GM19043 (cell line): ENCODE measurements around the gene USP31.
"Not testable (repeated sequence)": the region's sequence is repeated elsewhere in the genome, so short reads cannot be mapped to it uniquely, and the experiment has no call there.

Experiments used
- ATAC-seq: cut with Tn5 transposase; IDR thresholded peaks from one replicate; pipeline ENCODE4 v1.9.1; 2021; ENCODE audit warnings: low read depth; ENCODE audit not compliant: unreplicated experiment

Gene USP31

GRCh38 chr16:23101012-23101550 lies 48.2 kb downstream of the USP31 start:
- no peak for ATAC-seq

DNA sequence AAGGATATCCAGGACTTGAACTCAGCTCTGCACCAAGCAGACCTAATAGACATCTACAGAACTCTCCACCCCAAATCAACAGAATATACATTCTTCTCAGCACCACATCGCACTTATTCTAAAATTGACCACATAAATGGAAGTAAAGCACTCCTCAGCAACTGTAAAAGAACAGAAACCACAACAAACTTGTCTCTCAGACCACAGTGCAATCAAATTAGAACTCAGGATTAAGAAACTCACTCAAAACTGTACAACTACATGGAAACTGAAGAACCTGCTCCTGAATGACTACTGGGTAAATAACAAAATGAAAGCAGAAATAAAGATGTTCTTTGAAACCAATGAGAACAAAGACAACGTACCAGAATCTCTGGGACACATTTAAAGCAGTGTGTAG lies 52.8 kb downstream of the USP31 start:
- ATAC-seq: not testable (repeated sequence)

DNA sequence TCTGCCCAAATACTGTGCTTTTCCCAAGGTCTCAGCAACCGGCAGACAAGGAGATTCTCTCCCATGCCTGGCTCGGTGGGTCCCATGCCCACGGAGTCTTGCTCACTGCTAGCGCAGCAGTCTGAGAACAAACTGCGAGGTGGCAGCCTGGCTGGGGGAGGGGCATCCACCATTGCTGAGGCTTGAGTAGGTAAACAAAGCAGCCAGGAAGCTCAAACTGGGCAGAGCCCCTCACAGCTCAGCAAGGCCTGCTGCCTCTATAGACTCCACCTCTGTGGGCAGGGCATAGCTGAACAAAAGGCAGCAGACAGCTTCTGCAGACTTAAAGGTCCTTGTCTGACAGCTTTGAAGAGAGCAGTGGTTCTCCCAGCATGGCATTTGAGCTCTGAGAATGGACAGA lies 55.1 kb downstream of the USP31 start:
- not testable (repeated sequence) for ATAC-seq

GRCh38 chr16:23092801-23093117 lies 56.5 kb downstream of the USP31 start:
- no peak for ATAC-seq

DNA sequence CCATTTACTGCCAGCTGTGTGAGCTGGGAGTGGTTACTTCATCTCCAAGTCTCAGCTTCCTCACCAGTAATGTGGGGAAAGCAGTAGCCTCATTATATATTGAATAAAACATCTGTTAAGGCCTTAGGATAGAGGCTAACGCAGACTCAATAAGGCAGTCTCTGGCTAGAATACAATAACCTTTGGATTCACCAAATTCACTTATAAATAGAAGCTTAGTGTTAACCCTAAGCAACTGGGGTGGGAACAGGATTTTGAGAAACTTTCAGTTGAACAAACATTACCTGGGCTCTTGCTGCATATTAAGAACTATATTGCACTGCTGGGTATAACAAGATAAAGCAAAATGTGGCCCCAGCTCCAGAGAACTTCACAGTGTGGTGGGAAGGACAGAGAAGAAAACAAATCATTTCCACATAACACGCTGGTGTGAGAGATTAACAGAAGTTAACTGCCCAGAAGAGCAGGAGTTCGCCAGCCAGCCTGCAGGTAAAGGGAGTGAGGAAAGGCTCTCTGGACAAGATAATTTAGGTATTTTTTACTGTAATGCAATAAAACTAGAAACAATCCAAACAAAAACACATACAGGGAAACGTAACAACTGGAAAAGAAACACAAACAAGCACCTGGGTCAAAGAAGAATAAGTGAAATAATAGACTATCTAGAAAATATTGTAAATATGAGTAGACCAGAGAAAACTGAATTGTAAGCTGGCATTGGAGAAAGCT lies 57.0 kb downstream of the USP31 start:
- no peak for ATAC-seq

DNA sequence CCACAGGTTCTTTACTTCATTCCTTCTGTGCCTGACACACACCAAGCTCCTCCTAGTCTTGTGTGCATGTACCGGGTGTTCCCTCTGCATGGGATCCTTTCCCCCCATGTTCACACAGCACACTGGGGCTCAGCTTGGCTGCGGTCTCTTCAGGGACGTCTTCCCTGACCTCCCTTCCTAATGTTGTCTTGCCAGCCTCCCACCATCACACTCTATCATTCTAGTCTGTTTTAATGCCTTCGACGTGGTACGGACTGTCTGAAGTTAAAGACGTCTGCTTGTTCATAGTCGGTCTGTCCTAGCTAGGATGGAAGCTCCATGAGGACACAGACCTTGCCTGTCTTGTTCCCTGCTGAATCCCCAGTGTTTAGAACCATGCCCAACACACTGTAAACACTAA lies 60.1 kb downstream of the USP31 start:
- no peak for ATAC-seq

DNA sequence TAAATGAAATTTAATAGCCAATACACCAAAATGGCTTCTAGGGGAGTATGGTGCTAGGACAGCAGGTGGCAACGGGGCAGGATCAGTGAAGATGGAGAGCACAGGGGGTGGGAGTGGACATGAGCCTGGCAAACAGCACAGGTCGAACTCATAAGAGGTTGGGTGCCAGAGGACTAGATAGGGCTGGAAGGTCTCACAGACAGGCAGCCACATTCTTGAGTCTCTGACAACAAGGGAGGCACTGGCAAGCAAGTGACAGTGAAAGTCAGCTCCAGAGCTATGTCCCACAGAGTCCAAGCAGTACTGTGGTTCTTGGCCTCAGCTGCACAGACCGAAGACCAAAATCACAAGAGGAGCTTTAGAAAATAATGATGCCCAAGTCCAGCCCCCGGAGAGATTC lies 61.2 kb downstream of the USP31 start:
- no peak for ATAC-seq

- ATAC-seq: no peak
Measured at GRCh38 chr16:23085949-23086348, 63.3 kb downstream of the USP31 start.

DNA sequence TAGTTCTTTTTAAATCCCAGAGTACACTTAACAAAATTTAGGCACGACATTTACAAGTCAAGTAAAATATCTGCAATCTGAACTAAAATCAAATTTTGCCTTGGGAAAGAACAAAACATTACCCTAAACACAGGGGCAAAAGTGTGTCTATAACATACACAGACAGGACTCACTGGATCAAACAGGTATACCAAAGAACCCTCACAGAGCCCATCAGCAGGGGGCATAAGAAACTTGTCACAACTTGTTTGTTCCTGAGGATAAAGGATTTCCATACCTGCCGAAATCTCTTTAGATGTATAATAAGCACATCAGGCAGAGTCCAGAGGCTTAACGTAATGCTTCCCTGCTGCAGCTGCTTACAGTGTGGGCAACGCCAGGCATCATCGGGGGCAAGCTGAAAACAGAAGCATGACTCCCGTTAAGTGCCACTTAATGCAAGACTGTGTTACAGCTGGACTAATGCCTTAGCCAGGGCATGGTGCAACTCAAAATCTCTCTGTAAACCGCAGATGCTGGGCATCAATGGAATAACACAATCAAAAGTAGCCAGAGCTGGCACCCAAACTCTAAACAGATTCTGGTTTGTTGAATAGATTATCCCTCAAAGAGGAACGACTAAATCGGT lies 67.0 kb downstream of the USP31 start:
- ATAC-seq: no peak

DNA sequence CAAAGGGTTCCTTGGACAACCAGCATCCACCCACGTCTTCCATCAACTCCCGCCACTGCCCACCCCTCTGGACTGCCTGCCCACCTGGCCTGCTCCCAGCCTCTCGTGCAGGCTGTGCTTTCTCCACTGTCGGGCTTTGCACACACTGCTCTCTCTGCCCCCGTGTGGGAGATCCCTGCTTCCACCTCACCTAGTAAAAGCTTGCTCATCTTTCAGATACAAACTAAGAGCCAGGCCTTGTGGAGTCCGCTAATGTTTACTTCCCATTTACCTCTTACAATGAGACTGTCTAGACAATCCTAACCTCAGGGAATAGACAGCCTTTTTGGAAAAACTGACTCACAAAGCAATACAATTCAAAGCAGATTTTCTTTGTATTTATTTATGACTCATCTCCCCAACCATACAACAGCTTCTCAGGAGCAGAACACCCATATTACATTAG lies 67.6 kb downstream of the USP31 start:
- ATAC-seq: no peak

DNA sequence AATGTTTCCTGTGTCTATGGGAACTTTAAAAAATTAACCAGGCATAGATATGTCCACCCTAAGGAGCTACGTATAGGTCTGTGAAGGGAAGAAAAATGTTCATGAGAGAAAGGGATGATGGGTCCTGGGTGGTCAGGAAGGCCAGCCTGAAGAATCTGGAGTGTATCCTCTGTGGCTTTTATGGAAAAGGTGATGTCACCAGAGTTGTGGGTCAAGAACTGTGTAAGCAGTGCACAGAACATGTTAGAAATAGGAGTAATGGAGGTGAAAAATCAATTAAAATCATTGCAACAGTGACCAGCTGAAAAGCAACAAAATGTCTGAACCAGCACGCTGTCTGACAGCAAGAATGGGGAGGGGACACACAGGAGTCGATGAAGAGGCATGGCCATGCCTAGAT lies 68.5 kb downstream of the USP31 start:
- ATAC-seq: no peak

- ATAC-seq: no peak
Measured at GRCh38 chr16:23080329-23080728, 68.9 kb downstream of the USP31 start.

GRCh38 chr16:23079675-23080301 lies 69.5 kb downstream of the USP31 start:
- no peak for ATAC-seq

GRCh38 chr16:23074423-23074822 lies 74.8 kb downstream of the USP31 start:
- no peak for ATAC-seq

DNA sequence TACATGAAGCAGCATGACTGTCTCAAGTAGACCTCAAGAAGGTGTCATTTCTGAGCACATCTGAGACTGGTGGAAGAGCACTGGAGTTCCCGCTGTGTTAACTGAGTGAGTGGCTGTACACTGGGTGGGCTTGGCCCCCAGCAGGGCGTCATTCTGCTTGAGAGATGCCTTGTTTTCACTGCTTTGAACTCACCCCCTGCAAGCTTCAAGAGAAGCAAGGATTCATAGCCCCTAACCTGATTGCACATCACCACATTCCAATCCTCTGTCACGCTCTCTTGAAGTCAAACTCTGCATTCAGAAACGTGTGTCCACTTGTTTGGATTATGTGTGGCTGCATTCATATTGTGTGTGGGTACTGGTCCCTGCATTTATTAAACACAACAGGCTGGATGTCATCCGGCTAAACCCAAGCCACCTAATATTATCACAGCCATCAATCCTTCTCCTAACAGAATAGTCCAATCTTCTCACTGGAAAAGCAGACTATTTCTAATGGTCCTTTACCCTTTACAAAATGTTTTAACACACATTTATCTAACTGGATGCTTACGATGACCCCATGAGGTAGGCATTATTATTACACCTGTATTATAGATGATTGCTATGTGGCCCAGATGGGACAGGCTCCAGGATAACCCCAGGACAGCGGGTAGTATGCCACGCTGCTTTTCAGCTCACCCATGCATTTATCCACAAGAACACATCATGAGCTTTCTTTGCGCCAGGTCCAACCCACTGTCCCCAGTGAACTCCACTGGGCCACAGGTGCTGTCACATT lies 76.3 kb downstream of the USP31 start:
- ATAC-seq: no peak

DNA sequence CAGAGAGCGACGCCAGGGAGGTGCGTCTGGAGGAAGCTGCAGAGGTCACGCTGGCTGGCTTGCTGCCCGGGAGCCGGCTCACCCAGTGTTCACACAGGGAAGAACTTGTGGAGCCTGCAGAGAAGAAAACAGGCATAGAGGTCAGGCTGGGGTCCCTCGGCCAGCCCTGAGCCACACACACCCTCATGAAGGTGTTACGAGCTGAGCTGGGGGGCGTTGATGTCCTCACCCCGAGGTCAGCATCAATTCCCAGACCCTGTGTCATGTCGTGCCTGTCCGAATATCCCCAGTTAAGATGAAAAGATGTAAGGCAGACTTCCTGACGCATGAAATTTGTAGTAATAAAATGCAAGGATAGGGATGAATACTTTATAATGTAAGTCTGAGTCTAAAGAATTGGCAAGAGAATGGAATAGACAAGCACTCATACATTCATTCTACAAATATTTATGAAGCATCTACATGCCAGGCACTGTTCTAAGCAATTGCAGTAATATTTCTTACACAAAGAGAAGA lies 77.1 kb downstream of the USP31 start:
- no peak for ATAC-seq

DNA sequence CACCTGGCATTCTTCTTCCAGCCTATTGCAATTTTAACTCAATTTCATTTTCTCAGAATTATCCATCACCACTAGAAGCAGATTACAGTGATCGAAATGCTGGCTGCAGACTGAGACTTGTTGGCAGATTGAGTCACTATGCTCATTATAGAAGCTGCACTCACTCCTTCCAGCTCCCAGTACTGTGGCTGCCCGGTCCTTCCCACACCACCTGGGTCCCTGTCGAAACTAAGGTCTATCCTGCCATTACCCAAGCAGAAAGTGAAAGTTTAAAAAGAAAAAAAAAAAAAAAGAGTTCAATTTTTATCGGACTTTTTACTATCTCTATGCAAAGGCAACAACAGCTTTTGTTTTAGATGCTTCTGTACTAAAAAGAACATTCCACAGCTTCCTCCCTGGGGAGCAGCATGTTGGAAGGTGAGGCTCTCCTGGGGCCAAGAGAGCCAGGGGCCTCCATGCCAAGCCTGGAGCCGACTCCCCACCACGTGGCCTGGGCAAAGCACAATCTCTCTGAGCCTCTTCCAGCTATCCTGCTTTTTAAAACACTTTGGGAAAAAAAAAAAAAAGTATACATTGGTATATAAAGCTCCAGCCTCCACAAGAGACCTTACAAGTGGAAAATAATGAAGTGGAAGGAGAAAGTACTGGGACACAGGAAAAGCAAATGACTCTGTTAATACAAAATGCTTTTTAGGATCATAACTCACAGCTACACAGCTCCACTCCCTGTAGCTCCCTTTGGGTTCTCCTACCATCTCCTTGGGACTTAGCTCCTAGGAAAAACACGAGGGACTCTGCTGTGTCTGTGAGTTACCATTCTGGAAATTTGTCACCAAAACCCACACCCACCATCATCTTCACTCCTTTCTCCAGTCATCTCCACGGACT lies 77.8 kb downstream of the USP31 start:
- no peak for ATAC-seq

DNA sequence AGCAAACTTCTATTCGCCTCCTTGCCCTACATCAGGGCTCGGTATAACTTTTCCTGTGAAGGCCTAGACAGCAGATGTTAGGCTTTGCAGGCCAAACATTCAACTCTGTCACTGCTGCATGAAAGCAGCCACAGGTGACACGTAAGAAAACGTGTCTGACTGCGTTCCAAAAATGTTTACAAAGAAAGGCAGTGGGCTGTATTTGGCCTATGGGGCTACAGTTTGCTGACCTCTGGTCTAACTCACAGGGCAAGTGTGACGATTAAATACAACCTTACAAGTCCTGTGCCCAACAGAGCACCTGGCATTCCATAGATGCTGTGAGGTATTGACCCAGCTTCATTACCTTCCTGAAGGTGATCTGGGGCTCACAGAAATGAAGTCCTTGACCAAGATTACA lies 79.4 kb downstream of the USP31 start:
- no peak for ATAC-seq

DNA sequence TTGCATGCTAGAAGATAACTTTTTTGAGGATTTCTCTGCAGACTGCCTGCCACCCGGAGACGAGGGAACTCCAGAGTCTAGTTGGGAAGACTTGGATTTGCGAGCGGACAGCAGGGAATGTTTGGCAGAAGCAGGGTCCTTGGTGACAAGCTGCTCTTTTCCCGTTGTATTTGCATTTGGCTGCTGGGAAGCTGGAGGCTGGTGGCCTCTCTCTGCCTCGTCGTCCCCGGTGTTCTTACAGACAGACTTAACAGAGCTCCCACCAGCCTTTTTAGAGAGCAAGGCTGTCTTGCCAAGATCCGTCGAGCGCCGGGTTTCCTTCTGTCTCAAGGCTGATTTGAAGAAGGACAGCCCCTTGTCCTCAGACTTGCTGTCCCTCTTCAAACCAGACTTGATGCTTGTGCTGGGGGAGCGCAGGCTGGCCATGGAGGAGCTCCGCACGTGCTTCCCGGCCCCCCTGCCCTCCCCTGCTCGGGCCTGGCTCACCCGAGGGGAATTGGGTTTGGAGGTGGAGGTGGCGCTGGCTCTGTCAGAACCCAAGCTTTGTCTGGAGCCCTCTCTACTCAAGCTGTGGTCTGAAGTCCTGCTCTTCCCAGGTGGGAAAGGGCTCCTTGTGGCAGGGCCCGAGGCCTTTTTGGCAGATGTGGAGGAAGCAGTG lies 81.0 kb downstream of the USP31 start:
- ATAC-seq: no peak
